Neural progenitor cell (in vitro differentiated cells): ENCODE measurements around the gene PTAFR. TPM values are rescaled to one million over a fixed set of nuclear protein-coding genes. Genes with fewer than 3 reads are reported as not detected.

Experiments used
- DNase-seq: peaks from one replicate; pipeline ENCODE4 v3.0.0-alpha.2; 2016; ENCODE audit warnings: low spot score
- H2AFZ ChIP-seq: fragments of 200-600 bp; sonication (generic); replicated peaks from 2 replicates; pipeline ENCODE4 v1.6.1; 2016; ENCODE audit warnings: antibody characterized with exemption
- H3F3A ChIP-seq: fragments of 200-600 bp; sonication (generic); 2 replicates; pipeline ENCODE4 v1.6.1; 2016; ENCODE audit warnings: antibody characterized with exemption, low read depth
- H3K27ac ChIP-seq: fragments of 200-600 bp; sonication (generic); 2 replicates; pipeline ENCODE4 v1.5.1; 2016; ENCODE audit warnings: mild to moderate bottlenecking
- H3K27me3 ChIP-seq: fragments of 200-600 bp; sonication (generic); 2 replicates; pipeline ENCODE4 v1.6.1; 2016; ENCODE audit warnings: mild to moderate bottlenecking, moderate library complexity
- H3K36me3 ChIP-seq: fragments of 200-600 bp; sonication (generic); 2 replicates; pipeline ENCODE4 v1.5.1; 2016
- H3K4me1 ChIP-seq: fragments of 200-600 bp; sonication (generic); 2 replicates; pipeline ENCODE4 v1.6.1; 2016; ENCODE audit warnings: mixed run types
- H3K4me2 ChIP-seq: fragments of 200-600 bp; sonication (generic); 2 replicates; pipeline ENCODE4 v1.6.1; 2016
- H3K4me3 ChIP-seq: fragments of 200-600 bp; sonication (generic); 2 replicates; pipeline ENCODE4 v1.5.1; 2016
- H3K79me2 ChIP-seq: fragments of 200-600 bp; sonication (generic); 2 replicates; pipeline ENCODE4 v1.6.1; 2016; ENCODE audit warnings: low read depth
- H3K9ac ChIP-seq: fragments of 200-600 bp; sonication (generic); 2 replicates; pipeline ENCODE4 v1.6.1; 2016
- H3K9me3 ChIP-seq: fragments of 200-600 bp; sonication (generic); 2 replicates; pipeline ENCODE4 v1.5.1; 2016; ENCODE audit warnings: low read depth
- H4K20me1 ChIP-seq: fragments of 200-600 bp; sonication (generic); 2 replicates; pipeline ENCODE4 v1.6.1; 2016; ENCODE audit warnings: low read depth
- H3K27ac Mint-ChIP-seq: 3 replicates; pipeline ENCODE4 v1.8.0; 2021; ENCODE audit warnings: mixed read lengths
- H3K27me3 Mint-ChIP-seq: 2 replicates; pipeline ENCODE4 v1.8.0; 2022; ENCODE audit warnings: low read depth, mild to moderate bottlenecking, inconsistent platforms, moderate library complexity, mixed read lengths; ENCODE audit not compliant: insufficient read depth
- H3K36me3 Mint-ChIP-seq: 3 replicates; pipeline ENCODE4 v1.8.0; 2021; ENCODE audit warnings: mixed read lengths
- H3K4me1 Mint-ChIP-seq: 3 replicates; pipeline ENCODE4 v1.8.0; 2021; ENCODE audit warnings: mixed read lengths
- H3K4me3 Mint-ChIP-seq: 3 replicates; pipeline ENCODE4 v1.8.0; 2021; ENCODE audit warnings: mild to moderate bottlenecking, moderate library complexity, mixed read lengths
- H3K9me3 Mint-ChIP-seq: 3 replicates; pipeline ENCODE4 v1.8.0; 2020; ENCODE audit warnings: mixed read lengths
- EZH2 ChIP-seq: fragments of 200-600 bp; sonication (generic); IDR thresholded peaks from 2 replicates; pipeline ENCODE4 v1.6.1; 2017; ENCODE audit warnings: antibody characterized with exemption, mild to moderate bottlenecking, moderate library complexity
- EZH2phosphoT487 ChIP-seq: fragments of 200-600 bp; sonication (generic); IDR thresholded peaks from 2 replicates; pipeline ENCODE4 v1.6.1; 2017; ENCODE audit warnings: antibody characterized with exemption
- total RNA-seq: library from RNA; depleted of rRNA; stranded (reverse); fragments of >200 nt; gene quantifications from 2 replicates; pipeline ENCODE4 v1.2.3, GENCODE V29; 2015; ENCODE audit warnings: low replicate concordance
- TF ChIP-seq, protein P1 (sequence below): fragments of 200-600 bp; sonication (generic); IDR thresholded peaks from 2 replicates; pipeline ENCODE4 v1.5.1; 2017; ENCODE audit warnings: antibody characterized with exemption, mild to moderate bottlenecking

The PTAFR gene
- total RNA-seq, 1 donor from 2014 or later, result not detected

- Mint-ChIP-seq H3K27me3 (peaks cover 6% of the 10 kb centered on the region), H3K4me1 (no peaks in the 10 kb centered on the region), H3K4me3 (no peak overlapping the region), H3K9me3 (no peaks in the 10 kb centered on the region), H3K36me3 (no peaks in the 10 kb centered on the region), H3K27ac (no peak overlapping the region)
- Histone ChIP-seq H3K27ac (no peak overlapping the region), H3F3A (no peaks in the 10 kb centered on the region), H3K9ac (no peak overlapping the region), H3K4me1 (no peaks in the 10 kb centered on the region), H4K20me1 (no peaks in the 10 kb centered on the region), H3K9me3 (no peaks in the 10 kb centered on the region), H3K4me2 (no peak overlapping the region), H3K79me2 (no peaks in the 10 kb centered on the region), H3K27me3 (no peaks in the 10 kb centered on the region), H3K36me3 (no peaks in the 10 kb centered on the region), H2AFZ (no peak overlapping the region), H3K4me3 (no peak overlapping the region)
- TF ChIP-seq, protein P1, sequence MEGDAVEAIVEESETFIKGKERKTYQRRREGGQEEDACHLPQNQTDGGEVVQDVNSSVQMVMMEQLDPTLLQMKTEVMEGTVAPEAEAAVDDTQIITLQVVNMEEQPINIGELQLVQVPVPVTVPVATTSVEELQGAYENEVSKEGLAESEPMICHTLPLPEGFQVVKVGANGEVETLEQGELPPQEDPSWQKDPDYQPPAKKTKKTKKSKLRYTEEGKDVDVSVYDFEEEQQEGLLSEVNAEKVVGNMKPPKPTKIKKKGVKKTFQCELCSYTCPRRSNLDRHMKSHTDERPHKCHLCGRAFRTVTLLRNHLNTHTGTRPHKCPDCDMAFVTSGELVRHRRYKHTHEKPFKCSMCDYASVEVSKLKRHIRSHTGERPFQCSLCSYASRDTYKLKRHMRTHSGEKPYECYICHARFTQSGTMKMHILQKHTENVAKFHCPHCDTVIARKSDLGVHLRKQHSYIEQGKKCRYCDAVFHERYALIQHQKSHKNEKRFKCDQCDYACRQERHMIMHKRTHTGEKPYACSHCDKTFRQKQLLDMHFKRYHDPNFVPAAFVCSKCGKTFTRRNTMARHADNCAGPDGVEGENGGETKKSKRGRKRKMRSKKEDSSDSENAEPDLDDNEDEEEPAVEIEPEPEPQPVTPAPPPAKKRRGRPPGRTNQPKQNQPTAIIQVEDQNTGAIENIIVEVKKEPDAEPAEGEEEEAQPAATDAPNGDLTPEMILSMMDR, result no peak
- TF ChIP-seq EZH2phosphoT487, result no peak
- TF ChIP-seq EZH2, result no peak
- peak; percentile 18 for DNase-seq
Observed at GRCh38 chr1:28113242-28113572, 63.3 kb downstream of the PTAFR start.

GRCh38 chr1:28112388-28113241 is 63.9 kb downstream of the PTAFR start:
- no peak overlapping the region for H3K27ac Mint-ChIP-seq
- H3F3A ChIP-seq, result no peaks in the 10 kb centered on the region
- no peak overlapping the region for H2AFZ ChIP-seq
- no peaks in the 10 kb centered on the region for H3K27me3 ChIP-seq
- no peaks in the 10 kb centered on the region for H3K9me3 Mint-ChIP-seq
- H3K9ac ChIP-seq, result no peak overlapping the region
- no peaks in the 10 kb centered on the region for H3K4me1 Mint-ChIP-seq
- no peak overlapping the region for H3K4me3 ChIP-seq
- no peaks in the 10 kb centered on the region for H3K36me3 ChIP-seq
- H3K27ac ChIP-seq, result no peak overlapping the region
- no peaks in the 10 kb centered on the region for H3K4me1 ChIP-seq
- peaks cover 5% of the 10 kb centered on the region for H3K27me3 Mint-ChIP-seq
- no peaks in the 10 kb centered on the region for H4K20me1 ChIP-seq
- no peak overlapping the region for H3K4me3 Mint-ChIP-seq
- H3K9me3 ChIP-seq, result no peaks in the 10 kb centered on the region
- H3K36me3 Mint-ChIP-seq, result no peaks in the 10 kb centered on the region
- H3K4me2 ChIP-seq, result no peak overlapping the region
- no peak for DNase-seq
- TF ChIP-seq EZH2, result no peak
- TF ChIP-seq, protein P1, result peak; percentile 35
- no peaks in the 10 kb centered on the region for H3K79me2 ChIP-seq

DNA sequence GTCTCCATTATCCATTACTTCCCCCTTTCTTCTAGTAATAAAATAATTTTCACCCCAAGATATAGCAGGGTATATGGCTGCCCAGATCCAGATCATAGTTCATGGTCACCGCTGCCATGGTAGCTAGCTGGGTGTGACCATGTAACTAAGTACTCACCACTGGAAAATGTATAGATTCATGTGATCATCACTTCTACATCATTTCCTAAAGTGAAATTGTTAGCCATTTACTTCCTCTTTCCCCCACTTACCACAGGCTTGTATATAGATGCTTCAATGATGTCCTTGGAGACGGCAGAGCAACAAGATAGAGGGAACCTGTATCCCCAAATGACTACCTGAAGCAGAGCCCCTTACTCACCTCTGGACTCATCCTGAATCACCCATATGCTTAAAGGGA is 65.3 kb downstream of the PTAFR start:
- H3K36me3 Mint-ChIP-seq, result no peaks in the 10 kb centered on the region
- no peak for TF ChIP-seq EZH2phosphoT487
- TF ChIP-seq, protein P1, result no peak
- TF ChIP-seq EZH2, result no peak

More for the DNA sequence above, 65.3 kb downstream of the PTAFR start:
- Histone ChIP-seq H3K36me3 (no peaks in the 10 kb centered on the region), H3K4me1 (no peaks in the 10 kb centered on the region), H4K20me1 (no peaks in the 10 kb centered on the region), H3K4me2 (no peak overlapping the region), H3K9me3 (no peaks in the 10 kb centered on the region), H3K27me3 (no peaks in the 10 kb centered on the region), H3K79me2 (no peaks in the 10 kb centered on the region), H3K4me3 (no peak overlapping the region), H3K9ac (no peak overlapping the region), H3F3A (no peaks in the 10 kb centered on the region), H3K27ac (no peak overlapping the region), H2AFZ (no peak overlapping the region)
- Mint-ChIP-seq H3K4me3 (no peak overlapping the region), H3K27me3 (peaks cover 4% of the 10 kb centered on the region), H3K4me1 (no peaks in the 10 kb centered on the region), H3K27ac (no peak overlapping the region), H3K9me3 (no peaks in the 10 kb centered on the region)
- no peak for DNase-seq
